NB4 (cell line): Measurements from ENCODE around the gene PPA1.
"Not testable (repeated sequence)": the region's sequence is repeated elsewhere in the genome, so short reads cannot be mapped to it uniquely, and the experiment has no call there.

Experiments used
- DNase-seq: peaks from one replicate; pipeline ENCODE4 v3.0.0; 2010; ENCODE audit warnings: low read depth
- H3K4me3 ChIP-seq: one replicate; pipeline ENCODE4 v1.5.1; 2011; ENCODE audit warnings: mild to moderate bottlenecking, low read depth, low read length, moderate library complexity
- MYC ChIP-seq: IDR thresholded peaks from 2 replicates; pipeline ENCODE4 v1.6.1; 2011; ENCODE audit warnings: low read depth, low read length
- POLR2A ChIP-seq: IDR thresholded peaks from 2 replicates; pipeline ENCODE4 v1.6.1; 2011; ENCODE audit warnings: mild to moderate bottlenecking; ENCODE audit not compliant: insufficient read length; ENCODE audit errors: extremely low read depth
- TF ChIP-seq, protein P1 (sequence below): IDR thresholded peaks from 2 replicates; pipeline ENCODE4 v1.6.1; 2011; ENCODE audit warnings: low read depth, low read length
- TF ChIP-seq, protein P2 (sequence below): IDR thresholded peaks from one replicate; pipeline ENCODE4 v1.5.1; 2012; ENCODE audit warnings: low read depth, low read length

Gene PPA1

DNA sequence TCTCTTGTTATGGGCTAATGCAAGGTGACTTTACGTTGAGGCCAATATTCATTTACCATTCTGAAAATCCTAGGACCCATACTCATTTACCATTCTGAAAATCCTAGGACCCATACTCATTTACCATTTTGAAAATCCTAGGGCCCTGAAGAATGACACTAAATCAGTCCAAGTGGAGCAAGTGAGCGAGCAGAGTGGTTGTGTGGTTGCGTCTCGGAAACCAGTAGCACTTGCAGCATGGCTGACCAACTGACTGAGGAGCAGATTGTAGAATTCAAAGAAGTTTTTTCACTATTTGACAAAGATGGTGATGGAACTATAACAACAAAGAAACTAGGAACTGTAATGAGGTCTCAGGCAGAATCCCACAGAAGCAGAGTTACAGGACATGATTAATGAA lies 69.8 kb downstream of the PPA1 start:
- DNase-seq = no peak
- TF ChIP-seq, protein P1, sequence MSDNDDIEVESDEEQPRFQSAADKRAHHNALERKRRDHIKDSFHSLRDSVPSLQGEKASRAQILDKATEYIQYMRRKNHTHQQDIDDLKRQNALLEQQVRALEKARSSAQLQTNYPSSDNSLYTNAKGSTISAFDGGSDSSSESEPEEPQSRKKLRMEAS = no peak
- TF ChIP-seq, protein P2, sequence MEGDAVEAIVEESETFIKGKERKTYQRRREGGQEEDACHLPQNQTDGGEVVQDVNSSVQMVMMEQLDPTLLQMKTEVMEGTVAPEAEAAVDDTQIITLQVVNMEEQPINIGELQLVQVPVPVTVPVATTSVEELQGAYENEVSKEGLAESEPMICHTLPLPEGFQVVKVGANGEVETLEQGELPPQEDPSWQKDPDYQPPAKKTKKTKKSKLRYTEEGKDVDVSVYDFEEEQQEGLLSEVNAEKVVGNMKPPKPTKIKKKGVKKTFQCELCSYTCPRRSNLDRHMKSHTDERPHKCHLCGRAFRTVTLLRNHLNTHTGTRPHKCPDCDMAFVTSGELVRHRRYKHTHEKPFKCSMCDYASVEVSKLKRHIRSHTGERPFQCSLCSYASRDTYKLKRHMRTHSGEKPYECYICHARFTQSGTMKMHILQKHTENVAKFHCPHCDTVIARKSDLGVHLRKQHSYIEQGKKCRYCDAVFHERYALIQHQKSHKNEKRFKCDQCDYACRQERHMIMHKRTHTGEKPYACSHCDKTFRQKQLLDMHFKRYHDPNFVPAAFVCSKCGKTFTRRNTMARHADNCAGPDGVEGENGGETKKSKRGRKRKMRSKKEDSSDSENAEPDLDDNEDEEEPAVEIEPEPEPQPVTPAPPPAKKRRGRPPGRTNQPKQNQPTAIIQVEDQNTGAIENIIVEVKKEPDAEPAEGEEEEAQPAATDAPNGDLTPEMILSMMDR = no peak
- TF ChIP-seq POLR2A (no peak), MYC (no peak)
- no peak overlapping the region for H3K4me3 ChIP-seq

DNA sequence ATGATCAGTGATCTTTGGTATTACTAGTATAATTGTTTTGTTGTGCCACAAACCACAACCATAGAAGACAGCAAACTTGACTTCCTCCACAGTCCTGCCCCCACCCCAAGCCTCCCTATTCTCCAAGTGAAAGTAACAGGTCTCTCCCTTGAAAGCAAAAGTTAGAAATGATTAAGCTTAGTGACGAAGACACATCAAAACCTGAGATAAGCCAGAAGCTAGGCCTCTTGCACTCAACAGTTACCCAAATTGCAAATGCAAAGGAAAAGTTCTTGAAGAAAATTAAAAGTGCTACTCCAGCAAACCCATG lies 70.4 kb downstream of the PPA1 start:
- TF ChIP-seq, protein P1 = no peak
- TF ChIP-seq MYC (no peak), POLR2A (no peak)
- TF ChIP-seq, protein P2 = no peak
- peak; percentile 59 for DNase-seq
- H3K4me3 ChIP-seq = no peak overlapping the region

DNA sequence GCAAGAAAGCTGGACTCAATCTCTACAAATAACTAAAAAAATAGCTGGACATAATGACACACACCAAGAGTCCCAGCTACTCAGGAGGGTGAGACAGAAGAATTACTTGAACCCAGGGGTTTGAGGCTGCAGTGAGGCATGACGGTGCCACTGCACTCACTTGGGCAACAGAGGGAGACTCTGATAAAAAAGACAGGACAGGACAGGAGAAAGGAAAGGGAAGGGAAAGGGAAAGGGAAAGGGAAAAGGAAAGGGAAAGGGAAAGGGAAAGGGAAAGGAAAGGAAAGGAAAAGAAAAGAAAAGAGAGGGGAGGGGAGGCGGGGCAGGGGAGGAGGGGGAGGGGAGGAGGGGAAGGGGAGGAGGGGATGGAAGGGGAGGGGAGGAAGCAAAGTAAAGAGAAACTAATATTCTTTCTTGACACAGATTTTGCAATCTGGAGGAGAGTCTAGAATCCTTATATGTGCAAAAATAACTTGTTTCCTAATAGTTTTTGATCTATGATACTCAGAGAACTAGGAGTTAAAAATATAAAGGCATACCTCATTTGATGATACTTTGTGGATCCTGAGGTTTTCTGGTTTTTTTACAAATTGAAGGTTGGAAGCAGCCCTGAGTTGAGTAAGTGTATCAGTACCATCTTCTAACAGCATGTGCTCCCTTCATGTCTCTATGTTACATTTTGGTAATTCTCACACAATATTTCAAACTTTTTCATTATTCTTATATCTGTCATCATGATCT lies 70.9 kb downstream of the PPA1 start:
- no peak overlapping the region for H3K4me3 ChIP-seq
- TF ChIP-seq, protein P2 = no peak
- TF ChIP-seq, protein P1 = no peak
- TF ChIP-seq POLR2A (no peak), MYC (no peak)
- DNase-seq = no peak

DNA sequence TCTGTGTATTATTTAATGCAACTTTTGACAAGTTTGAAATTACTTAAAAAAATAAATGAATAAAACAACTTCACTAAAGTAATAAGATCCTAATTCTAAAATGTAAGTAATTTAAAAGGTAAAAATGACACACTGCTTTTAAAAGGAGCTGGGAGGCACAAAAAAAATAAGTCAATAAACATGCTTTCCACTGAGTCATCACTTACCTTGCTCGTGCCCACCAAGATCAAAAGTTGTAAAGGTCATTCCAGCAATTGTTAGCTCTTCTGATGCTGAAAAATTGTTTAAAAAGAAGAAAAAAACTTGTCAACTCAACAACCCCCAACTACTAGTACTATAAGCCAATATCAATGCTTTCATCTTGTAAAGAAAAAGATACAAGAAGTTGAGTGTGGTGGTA lies 72.4 kb downstream of the PPA1 start:
- H3K4me3 ChIP-seq = no peak overlapping the region
- TF ChIP-seq, protein P1 = no peak
- TF ChIP-seq MYC (no peak), POLR2A (no peak)
- TF ChIP-seq, protein P2 = no peak
- no peak for DNase-seq

DNA sequence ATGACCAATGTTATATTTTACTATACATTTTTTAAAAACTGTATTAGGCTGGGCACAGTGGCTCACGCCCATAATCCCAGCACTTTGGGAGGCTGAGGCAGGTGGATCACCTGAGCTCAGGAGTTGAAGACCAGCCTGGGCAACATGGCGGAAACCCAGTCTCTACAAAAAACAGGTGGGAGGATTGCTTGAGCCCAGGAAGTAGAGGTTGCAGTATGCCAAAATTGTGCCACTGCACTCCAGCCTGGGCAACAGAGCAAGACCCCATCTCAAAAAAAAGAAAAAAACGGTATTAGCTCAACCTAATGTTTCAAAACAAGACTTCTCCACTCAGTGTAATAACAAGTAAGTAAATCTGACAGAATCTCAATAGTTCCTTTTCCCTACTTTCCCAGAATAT lies 73.9 kb downstream of the PPA1 start:
- H3K4me3 ChIP-seq, DNase-seq: not testable (repeated sequence)

DNA sequence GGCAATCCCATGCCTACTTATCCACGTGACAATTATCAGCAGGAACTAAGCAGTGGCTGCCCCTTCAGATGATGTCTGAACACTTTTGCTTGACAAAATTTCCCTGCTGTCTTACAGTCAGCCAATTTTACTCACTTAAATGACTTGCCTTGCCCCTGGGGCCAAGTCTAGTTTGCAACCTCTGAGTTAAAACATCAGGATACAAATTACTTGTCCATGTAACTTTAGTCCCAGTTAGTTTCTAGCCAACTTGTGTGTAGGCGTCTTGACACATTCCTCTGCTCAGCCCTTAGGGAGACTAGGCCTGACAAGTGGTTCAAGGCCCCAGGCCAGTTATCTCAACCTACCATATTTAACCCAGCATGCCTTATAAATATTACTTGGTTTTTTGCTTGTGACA lies 75.1 kb downstream of the PPA1 start:
- TF ChIP-seq POLR2A (no peak), MYC (no peak)
- TF ChIP-seq, protein P2 = no peak
- TF ChIP-seq, protein P1 = no peak

More for the DNA sequence above, 75.1 kb downstream of the PPA1 start:
- H3K4me3 ChIP-seq = no peak overlapping the region
- DNase-seq = no peak
